PC-9 (cell line): ENCODE results near the gene EEPD1. TPM values are rescaled to one million over a fixed set of nuclear protein-coding genes. Genes with fewer than 3 reads are reported as not detected.

ENCODE experiments used
- BruUV-seq: library from RNA; stranded (reverse); fragments of 400-500 nt; replicated peaks from 2 replicates; lab custom pipeline; 2021; lab: Mats Ljungman, UMichigan
- CTCF ChIA-PET: fragments of 300-600 bp; sonication (Branson Sonifier 250); formaldehyde crosslinking; loops from one replicate; lab custom pipeline; 2022; ENCODE audit warnings: antibody characterized with exemption; lab: Charles Lee
- POLR2A ChIA-PET: fragments of 300-600 bp; sonication (Branson Sonifier 250); formaldehyde crosslinking; loops from one replicate; lab custom pipeline; 2022; ENCODE audit warnings: antibody characterized with exemption; ENCODE audit not compliant: unreplicated experiment; lab: Charles Lee
- DNase-seq, 2 experiments: peaks; one replicate each; pipeline versions ENCODE4 v3.0.0 to v3.0.0-alpha.2; 2015 to 2022; ENCODE audit warnings: mixed read lengths in 1 of 2
- H2AFZ ChIP-seq: fragments of 200-600 bp; sonication (generic); 2 replicates; pipeline ENCODE4 v1.8.1; 2017; ENCODE audit warnings: antibody characterized with exemption
- H3F3A ChIP-seq: fragments of 200-600 bp; sonication (generic); 2 replicates; pipeline ENCODE4 v1.8.1; 2017; ENCODE audit warnings: antibody characterized with exemption, mild to moderate bottlenecking, low read depth; ENCODE audit not compliant: insufficient read depth
- H3K27ac ChIP-seq: fragments of 200-600 bp; sonication (generic); 2 replicates; pipeline ENCODE4 v1.6.1; 2016; ENCODE audit warnings: mixed run types
- H3K27me3 ChIP-seq: fragments of 200-600 bp; sonication (generic); 2 replicates; pipeline ENCODE4 v1.6.1; 2016; ENCODE audit warnings: low read depth, mixed run types; ENCODE audit not compliant: insufficient read depth
- H3K36me3 ChIP-seq: fragments of 200-600 bp; sonication (generic); 2 replicates; pipeline ENCODE4 v1.6.1; 2016; ENCODE audit warnings: low read depth, mixed run types
- H3K4me1 ChIP-seq: fragments of 200-600 bp; sonication (generic); replicated peaks from 2 replicates; pipeline ENCODE4 v1.6.1; 2016; ENCODE audit warnings: mixed run types; ENCODE audit not compliant: insufficient read depth
- H3K4me2 ChIP-seq: fragments of 200-600 bp; sonication (generic); 2 replicates; pipeline ENCODE4 v1.6.1; 2017; ENCODE audit warnings: mixed run types
- H3K4me3 ChIP-seq: fragments of 200-600 bp; sonication (generic); 2 replicates; pipeline ENCODE4 v1.6.1; 2016; ENCODE audit warnings: mixed run types
- H3K79me2 ChIP-seq: fragments of 200-600 bp; sonication (generic); 2 replicates; pipeline ENCODE4 v1.6.1; 2017; ENCODE audit warnings: low read depth, mixed run types
- H3K9me2 ChIP-seq: fragments of 200-600 bp; sonication (generic); 2 replicates; pipeline ENCODE4 v1.8.1; 2017; ENCODE audit warnings: mild to moderate bottlenecking; ENCODE audit not compliant: insufficient read depth
- H3K9me3 ChIP-seq: fragments of 200-600 bp; sonication (generic); 2 replicates; pipeline ENCODE4 v1.8.1; 2016; ENCODE audit warnings: low read depth; ENCODE audit not compliant: insufficient read depth
- H4K20me1 ChIP-seq: fragments of 200-600 bp; sonication (generic); 2 replicates; pipeline ENCODE4 v1.8.1; 2017; ENCODE audit not compliant: insufficient read depth
- EZH2 ChIP-seq: fragments of 200-600 bp; sonication (generic); IDR thresholded peaks from 2 replicates; pipeline ENCODE4 v1.8.0; 2017; ENCODE audit warnings: antibody characterized with exemption, low read depth
- intact Hi-C: fragments of 100-400 bp; cut with micrococcal nuclease; formaldehyde crosslinking; loops from one replicate; pipeline ENCODE4 v1.10.0; 2022; ENCODE audit not compliant: unreplicated experiment
- total RNA-seq: library from RNA; stranded (reverse); gene quantifications from 2 replicates; pipeline ENCODE4 v1.2.3, GENCODE V29; 2021
- TF ChIP-seq, protein P1 (sequence below): fragments of 200-600 bp; sonication (generic); conservative IDR thresholded peaks from 2 replicates; pipeline ENCODE4 v1.6.1; 2017; ENCODE audit warnings: mixed run types, antibody characterized with exemption, mild to moderate bottlenecking, moderate library complexity

EEPD1 gene
- total RNA-seq, 1 experiment from 2014 or later: 6.0 TPM

DNA sequence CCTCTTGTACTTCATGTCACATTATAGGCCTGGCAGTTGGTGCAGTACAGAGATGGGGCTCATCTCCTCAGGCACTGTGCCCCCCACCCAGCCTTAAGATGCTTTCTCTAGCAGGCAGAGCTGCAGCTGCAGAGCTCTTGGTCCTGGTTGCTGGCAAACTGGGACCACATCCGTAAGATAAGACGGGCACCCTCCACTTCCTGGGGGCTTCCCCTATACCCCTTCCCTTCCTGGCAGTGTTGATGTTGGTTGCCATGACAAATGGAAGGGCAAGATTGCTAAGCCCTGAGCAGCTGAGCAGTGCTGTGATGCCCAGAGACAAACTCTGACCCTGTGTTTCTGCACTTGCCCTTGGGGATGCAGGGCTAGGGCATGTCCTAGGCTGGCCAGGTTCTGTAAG, 133.2 kb downstream of the EEPD1 start:
- H3K4me2 ChIP-seq: peak overlapping the region; percentile 67
- H3K9me3 ChIP-seq: no peaks in the 10 kb centered on the region
- no peak for DNase-seq
- H3K79me2 ChIP-seq: peaks cover 16% of the 10 kb centered on the region; the same call in 1 of the 2 replicates
- H4K20me1 ChIP-seq: no peaks in the 10 kb centered on the region
- no TSS peak for BruUV-seq
- 0 out of 2 replicates have a peak, but pooled peaks cover 12% of the 10 kb centered on the region for H3K36me3 ChIP-seq
- ChIA-PET POLR2A (no interaction called here), CTCF (no interaction called here)
- peak overlapping the region; percentile 76 for H3K27ac ChIP-seq
- peaks cover 64% of the 10 kb centered on the region for H3F3A ChIP-seq
- peaks cover 85% of the 10 kb centered on the region for H3K4me1 ChIP-seq
- H2AFZ ChIP-seq: no peak overlapping the region
- intact Hi-C loops: no loop called here
- no peaks in the 10 kb centered on the region for H3K9me2 ChIP-seq
- H3K4me3 ChIP-seq: no peak overlapping the region
- no peak for TF ChIP-seq EZH2
- TF ChIP-seq, protein P1, sequence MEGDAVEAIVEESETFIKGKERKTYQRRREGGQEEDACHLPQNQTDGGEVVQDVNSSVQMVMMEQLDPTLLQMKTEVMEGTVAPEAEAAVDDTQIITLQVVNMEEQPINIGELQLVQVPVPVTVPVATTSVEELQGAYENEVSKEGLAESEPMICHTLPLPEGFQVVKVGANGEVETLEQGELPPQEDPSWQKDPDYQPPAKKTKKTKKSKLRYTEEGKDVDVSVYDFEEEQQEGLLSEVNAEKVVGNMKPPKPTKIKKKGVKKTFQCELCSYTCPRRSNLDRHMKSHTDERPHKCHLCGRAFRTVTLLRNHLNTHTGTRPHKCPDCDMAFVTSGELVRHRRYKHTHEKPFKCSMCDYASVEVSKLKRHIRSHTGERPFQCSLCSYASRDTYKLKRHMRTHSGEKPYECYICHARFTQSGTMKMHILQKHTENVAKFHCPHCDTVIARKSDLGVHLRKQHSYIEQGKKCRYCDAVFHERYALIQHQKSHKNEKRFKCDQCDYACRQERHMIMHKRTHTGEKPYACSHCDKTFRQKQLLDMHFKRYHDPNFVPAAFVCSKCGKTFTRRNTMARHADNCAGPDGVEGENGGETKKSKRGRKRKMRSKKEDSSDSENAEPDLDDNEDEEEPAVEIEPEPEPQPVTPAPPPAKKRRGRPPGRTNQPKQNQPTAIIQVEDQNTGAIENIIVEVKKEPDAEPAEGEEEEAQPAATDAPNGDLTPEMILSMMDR: no peak
- H3K27me3 ChIP-seq: no peaks in the 10 kb centered on the region

- no TSS peak for BruUV-seq
- H3F3A ChIP-seq: peaks cover 61% of the 10 kb centered on the region
- no peak for DNase-seq
- peak overlapping the region; percentile 67 for H3K4me2 ChIP-seq
- H4K20me1 ChIP-seq: no peaks in the 10 kb centered on the region
- CTCF ChIA-PET: interaction anchor here (0.6 kb wide), 1 partner anchor 13 kb away, joined by 3 read pairs; no protein-coding TSS in a partner anchor
- TF ChIP-seq, protein P1: no peak
- TF ChIP-seq EZH2: no peak
- intact Hi-C loops: loop anchor here (1.0 kb wide), 1 partner anchor 133 kb away; the partner anchor contains the start of gene EEPD1
- H3K79me2 ChIP-seq: peaks cover 15% of the 10 kb centered on the region; the same call in 1 of the 2 replicates
- H3K9me3 ChIP-seq: no peaks in the 10 kb centered on the region
- H3K27me3 ChIP-seq: no peaks in the 10 kb centered on the region
- H3K36me3 ChIP-seq: 0 out of 2 replicates have a peak, but pooled peaks cover 12% of the 10 kb centered on the region
- POLR2A ChIA-PET: no interaction called here
- peak overlapping the region; percentile 76 for H3K27ac ChIP-seq
- H3K4me1 ChIP-seq: peaks cover 85% of the 10 kb centered on the region
- no peak overlapping the region for H2AFZ ChIP-seq
- no peaks in the 10 kb centered on the region for H3K9me2 ChIP-seq
- no peak overlapping the region for H3K4me3 ChIP-seq
Measured at GRCh38 chr7:36286688-36287087, 133.6 kb downstream of the EEPD1 start.

- TF ChIP-seq EZH2: no peak
- TF ChIP-seq, protein P1: no peak
- no peaks in the 10 kb centered on the region for H4K20me1 ChIP-seq
- 0 out of 2 replicates have a peak, but pooled peaks cover 12% of the 10 kb centered on the region for H3K36me3 ChIP-seq
- peaks cover 81% of the 10 kb centered on the region for H3K4me1 ChIP-seq
- no peaks in the 10 kb centered on the region for H3K27me3 ChIP-seq
- peak overlapping the region; percentile 76 for H3K27ac ChIP-seq
- no TSS peak for BruUV-seq
- intact Hi-C loops: loop anchor here (1.0 kb wide), 1 partner anchor 134 kb away; the partner anchor contains the start of gene EEPD1
- H3K9me2 ChIP-seq: no peaks in the 10 kb centered on the region
- peaks cover 5% of the 10 kb centered on the region; the same call in 1 of the 2 replicates for H3K79me2 ChIP-seq
- no peak overlapping the region for H3K4me3 ChIP-seq
- no peaks in the 10 kb centered on the region for H3K9me3 ChIP-seq
- ChIA-PET CTCF (interaction anchor here (0.6 to 1.3 kb wide), 4 partner anchors 16 to 579 kb away, joined by 3 to 4 read pairs (median 3); no protein-coding TSS in a partner anchor), POLR2A (interaction anchor here (0.6 kb wide), 2 partner anchors 239 to 399 kb away, joined by 4 to 16 read pairs; no protein-coding TSS in a partner anchor)
- no peak overlapping the region; the same call in 1 of the 2 replicates for H2AFZ ChIP-seq
- peaks cover 58% of the 10 kb centered on the region for H3F3A ChIP-seq
- peak overlapping the region; percentile 67 for H3K4me2 ChIP-seq
- peak; percentile 51 to 94 for DNase-seq
Measured at GRCh38 chr7:36287371-36288241, 134.6 kb downstream of the EEPD1 start.
